H7 (cell line): ENCODE measurements around the gene ZBTB7B. TPM values are rescaled to one million over a fixed set of nuclear protein-coding genes. Genes with fewer than 3 reads are reported as not detected.
"Not testable (repeated sequence)": the region's sequence is repeated elsewhere in the genome, so short reads cannot be mapped to it uniquely, and the experiment has no call there.

Experiments used
- DNase-seq: peaks from one replicate; pipeline ENCODE4 v3.0.0; 2012
- H3K27me3 ChIP-seq: 2 replicates; pipeline ENCODE4 v1.6.0; 2011; ENCODE audit warnings: mild to moderate bottlenecking, low read length; ENCODE audit not compliant: control insufficient read depth, insufficient read depth
- H3K36me3 ChIP-seq: replicated peaks from 2 replicates; pipeline ENCODE4 v1.5.1; 2011; ENCODE audit warnings: low read length; ENCODE audit not compliant: control insufficient read depth, insufficient read depth
- H3K4me3 ChIP-seq: 2 replicates; pipeline ENCODE4 v1.5.1; 2011; ENCODE audit warnings: low read depth, mild to moderate bottlenecking, control low read depth, low read length, moderate library complexity; ENCODE audit not compliant: insufficient read depth
- total RNA-seq: library from RNA; depleted of rRNA; stranded (reverse); fragments of >200 nt; shearing (Covaris generic); gene quantifications from 2 replicates; pipeline ENCODE4 v1.2.3, GENCODE V29; 2014

ZBTB7B gene
- total RNA-seq, 1 experiment from 2014 or later = 40.6 TPM

DNA sequence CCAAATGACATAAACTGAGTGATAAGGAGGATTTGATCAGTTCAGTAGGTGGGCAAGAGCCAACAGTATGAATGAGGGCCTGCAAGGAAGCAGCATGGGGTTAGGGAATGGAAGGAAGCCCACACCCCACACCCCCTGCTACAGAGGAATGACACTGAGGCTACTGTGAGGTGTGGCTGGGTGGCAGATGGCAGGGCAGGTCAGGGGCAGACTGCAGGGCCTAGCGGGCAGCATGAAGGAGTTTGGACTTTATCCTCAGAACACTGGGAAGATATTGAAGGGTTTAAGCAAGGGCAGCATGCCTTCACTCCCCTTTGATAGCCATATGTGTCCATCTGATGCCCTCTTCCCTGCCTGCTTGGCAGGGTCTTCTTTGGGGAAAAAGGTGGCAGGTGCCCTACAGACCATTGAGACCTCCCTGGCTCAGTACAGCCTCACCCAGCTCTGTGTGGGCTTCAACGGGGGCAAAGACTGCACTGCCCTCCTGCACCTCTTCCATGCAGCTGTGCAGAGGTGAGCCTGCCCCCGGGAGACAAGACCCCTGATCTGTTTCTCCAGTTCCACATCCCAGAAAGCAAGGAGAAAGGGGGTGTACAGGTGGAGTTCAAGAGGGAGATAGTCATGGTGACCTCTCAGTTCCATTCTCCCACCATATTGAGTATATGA is 13.3 kb upstream of the ZBTB7B start:
- Histone ChIP-seq H3K36me3 (peaks cover 33% of the 10 kb centered on the region), H3K4me3 (no peak overlapping the region), H3K27me3 (no peaks in the 10 kb centered on the region)
- DNase-seq = no peak

DNA sequence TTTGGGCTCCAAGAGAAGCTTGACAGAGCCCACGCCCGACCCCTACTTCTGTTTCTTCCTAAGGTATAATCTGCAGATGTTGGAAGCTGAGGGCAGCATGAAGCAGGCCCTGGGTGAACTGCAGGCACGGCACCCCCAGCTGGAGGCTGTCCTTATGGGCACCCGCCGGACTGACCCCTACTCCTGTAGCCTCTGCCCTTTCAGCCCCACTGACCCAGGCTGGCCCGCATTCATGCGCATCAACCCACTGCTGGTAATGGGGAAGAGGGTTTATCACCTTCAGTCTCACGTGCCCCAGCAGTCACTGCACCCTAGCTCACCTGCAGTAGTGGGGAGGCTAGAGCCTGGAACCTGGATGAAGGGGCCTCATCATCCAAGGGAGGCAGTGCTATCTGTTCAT is 12.3 kb upstream of the ZBTB7B start:
- H3K27me3 ChIP-seq = no peaks in the 10 kb centered on the region
- no peak for DNase-seq
- peaks cover 32% of the 10 kb centered on the region for H3K36me3 ChIP-seq
- no peak overlapping the region for H3K4me3 ChIP-seq

DNA sequence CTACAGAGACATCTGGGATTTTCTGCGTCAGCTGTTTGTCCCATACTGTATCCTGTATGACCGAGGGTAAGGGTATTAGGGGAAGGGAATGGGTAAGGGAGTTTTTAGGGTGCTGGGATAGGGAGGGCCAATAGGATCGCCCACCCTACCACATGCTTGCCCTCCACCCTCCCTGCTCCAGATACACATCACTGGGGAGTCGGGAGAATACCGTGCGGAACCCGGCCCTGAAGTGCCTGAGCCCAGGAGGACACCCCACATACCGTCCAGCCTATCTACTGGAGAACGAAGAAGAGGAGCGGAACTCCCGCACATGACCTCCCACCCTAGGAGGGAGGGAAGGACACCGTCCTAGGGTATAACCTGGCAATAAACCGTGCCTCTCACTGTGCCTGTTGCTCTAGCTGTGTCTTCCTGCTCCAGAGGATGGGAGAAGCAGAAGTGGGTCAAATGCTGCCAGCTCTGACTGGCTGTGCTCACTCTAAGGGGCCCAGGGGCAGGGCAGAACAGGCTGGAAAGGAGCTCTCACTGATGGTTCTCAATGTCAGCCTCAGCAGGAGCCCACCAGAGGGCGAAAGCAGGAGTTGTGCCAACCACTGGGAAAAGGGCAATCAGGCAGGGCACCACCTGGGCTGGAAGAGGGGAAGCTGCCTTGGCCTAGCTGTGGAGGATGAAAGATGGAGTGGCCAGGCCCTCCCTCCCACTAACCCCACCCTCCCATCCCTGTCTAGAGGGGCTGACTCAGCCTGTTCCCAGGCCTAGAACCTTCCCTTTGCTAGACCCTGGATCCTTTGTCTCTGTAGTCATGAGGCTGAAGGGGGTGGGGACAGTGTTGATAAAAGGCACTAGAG is 9.7 kb upstream of the ZBTB7B start:
- no peak overlapping the region for H3K4me3 ChIP-seq
- peak; percentile 59 for DNase-seq
- no peaks in the 10 kb centered on the region; the same call in 1 of the 2 replicates for H3K27me3 ChIP-seq
- H3K36me3 ChIP-seq = peaks cover 21% of the 10 kb centered on the region

DNA sequence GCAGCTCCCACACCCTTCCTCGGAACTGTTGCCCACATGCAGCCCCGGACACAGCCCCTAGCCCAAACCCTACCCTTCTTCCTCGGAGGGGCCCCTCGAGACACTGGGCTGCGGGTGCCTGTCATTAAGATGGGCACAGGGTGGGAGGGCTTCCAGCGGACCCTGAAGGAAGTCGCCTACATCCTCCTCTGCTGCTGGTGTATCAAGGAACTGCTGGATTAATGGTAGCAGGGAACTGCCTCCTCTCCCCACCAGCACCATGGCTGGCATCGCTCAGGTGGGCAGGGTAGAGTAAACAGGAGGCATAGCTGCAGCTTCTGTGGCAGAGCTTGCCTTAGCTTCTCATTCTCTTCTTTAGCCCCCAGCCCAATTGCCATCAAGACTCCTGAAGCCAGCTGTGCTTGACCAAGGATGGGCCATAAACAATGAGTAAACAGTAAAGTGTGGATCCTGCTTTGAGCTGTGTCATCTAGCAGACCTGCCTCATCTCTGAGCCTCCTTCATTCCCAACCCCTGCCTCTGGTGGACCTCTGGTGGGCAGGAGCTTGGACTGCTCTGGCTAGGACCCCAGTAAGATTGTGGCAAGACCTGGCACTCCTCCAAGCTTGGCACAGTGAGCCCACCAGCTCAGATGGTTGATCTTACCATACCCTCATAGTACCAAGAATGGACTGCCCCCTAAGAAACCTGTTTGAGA is 8.9 kb upstream of the ZBTB7B start, which contains the start of gene LENEP:
Gene LENEP (plus strand): TSS at position 15 of the 697 bp plus-strand sequence. CDS start 22 bp downstream, at position 37.
- H3K4me3 ChIP-seq = no peak within 1 kb of the TSS
- H3K27me3 ChIP-seq = no peaks in the 10 kb centered on the region; the same call in 1 of the 2 replicates
- no peak for DNase-seq
- H3K36me3 ChIP-seq = peaks cover 14% of the 10 kb centered on the region

- Histone ChIP-seq H3K36me3 (peaks cover 9% of the 10 kb centered on the region), H3K27me3 (no peaks in the 10 kb centered on the region; the same call in 1 of the 2 replicates)
- no peak for DNase-seq
Observed at GRCh38 chr1:154994269-154994587, 8.4 kb upstream of the ZBTB7B start.

GRCh38 chr1:154994591-154994990 is 8.0 kb upstream of the ZBTB7B start:
- H3K36me3 ChIP-seq = peaks cover 6% of the 10 kb centered on the region
- no peak for DNase-seq
- no peaks in the 10 kb centered on the region; the same call in 1 of the 2 replicates for H3K27me3 ChIP-seq
- H3K4me3 ChIP-seq = no peak overlapping the region

More at GRCh38 chr1:154994269-154994587, 8.4 kb upstream of the ZBTB7B start:
- H3K4me3 ChIP-seq = no peak overlapping the region

DNA sequence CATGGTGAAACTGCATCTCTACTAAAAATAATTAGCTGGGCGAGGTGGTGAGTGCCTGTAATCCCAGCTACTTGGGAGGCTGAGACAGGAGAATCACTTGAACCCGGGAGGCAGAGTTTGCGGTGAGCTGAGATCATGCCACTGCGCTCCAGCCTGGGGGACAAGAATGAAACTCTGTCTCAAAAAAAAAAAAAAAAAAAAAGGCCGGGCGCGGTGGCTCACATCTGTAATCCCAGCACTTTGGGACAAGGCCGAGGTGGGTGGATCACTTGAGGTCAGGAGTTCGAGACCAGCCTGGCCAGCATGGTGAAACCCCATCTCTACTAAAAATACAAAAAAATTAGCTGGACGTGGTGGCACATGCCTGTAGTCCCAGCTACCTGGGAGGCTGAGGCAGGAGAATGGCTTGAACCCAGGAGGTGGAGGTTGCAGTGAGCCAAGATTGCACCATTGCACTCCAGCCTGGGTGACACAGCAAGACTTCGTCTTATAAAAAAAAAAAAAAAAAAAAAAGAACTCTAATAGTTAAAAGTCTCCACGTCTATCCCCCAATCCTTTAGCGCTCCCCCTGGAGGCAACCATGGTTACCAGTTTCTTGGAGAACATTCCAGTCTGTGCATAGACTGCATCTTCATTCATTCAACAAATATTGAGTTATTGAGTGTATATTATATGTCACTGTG is 7.2 kb upstream of the ZBTB7B start:
- not testable (repeated sequence) for H3K27me3 ChIP-seq, H3K36me3 ChIP-seq, H3K4me3 ChIP-seq
- peak; percentile 75 for DNase-seq

GRCh38 chr1:154996966-154997701 is 5.5 kb upstream of the ZBTB7B start:
- Histone ChIP-seq H3K36me3 (no peaks in the 10 kb centered on the region; the same call in 1 of the 2 replicates), H3K4me3 (no peak overlapping the region), H3K27me3 (no peaks in the 10 kb centered on the region; the same call in 1 of the 2 replicates)
- DNase-seq = no peak

DNA sequence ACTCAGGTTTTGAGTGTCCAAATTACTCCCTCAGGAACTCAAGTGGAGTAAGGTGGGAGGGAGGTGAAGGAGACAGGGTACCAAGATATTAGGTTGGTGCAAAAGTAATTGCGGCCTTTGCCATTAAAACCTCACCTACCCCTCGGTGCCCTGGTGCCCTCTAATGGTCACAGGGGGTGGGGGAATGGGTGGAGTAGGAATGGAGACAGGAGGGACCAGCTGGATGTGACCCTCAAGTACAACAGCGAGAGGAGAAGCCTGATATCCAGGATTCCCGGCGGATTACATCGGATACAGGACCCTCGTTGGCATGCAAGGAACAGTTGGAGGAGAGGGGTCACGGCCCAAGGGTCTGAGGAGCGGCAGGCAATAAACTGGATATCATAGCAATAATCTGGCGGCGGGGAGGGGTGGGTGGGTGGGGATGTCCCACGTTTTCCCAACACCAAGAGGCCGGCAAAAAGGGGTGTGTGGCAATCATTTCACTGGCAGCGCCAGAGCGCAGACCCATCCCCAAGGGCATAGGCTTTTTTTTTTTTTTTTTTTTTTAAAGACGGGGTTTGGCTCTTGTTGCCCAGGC is 4.3 kb upstream of the ZBTB7B start:
- peak; percentile 47 for DNase-seq
- Histone ChIP-seq H3K27me3 (peaks cover 2% of the 10 kb centered on the region; the same call in 1 of the 2 replicates), H3K36me3 (no peaks in the 10 kb centered on the region), H3K4me3 (no peak overlapping the region)

GRCh38 chr1:154998818-154999570 is 3.6 kb upstream of the ZBTB7B start:
- peaks cover 2% of the 10 kb centered on the region; the same call in 1 of the 2 replicates for H3K27me3 ChIP-seq
- DNase-seq = peak; percentile 89
- peak overlapping the region; percentile 75 for H3K4me3 ChIP-seq
- no peaks in the 10 kb centered on the region for H3K36me3 ChIP-seq

- DNase-seq = peak; percentile 92
- no peaks in the 10 kb centered on the region for H3K36me3 ChIP-seq
- peaks cover 2% of the 10 kb centered on the region; the same call in 1 of the 2 replicates for H3K27me3 ChIP-seq
- H3K4me3 ChIP-seq = peak overlapping the region; percentile 75
Observed at GRCh38 chr1:154999571-155000410, 2.8 kb upstream of the ZBTB7B start.

- peaks cover 2% of the 10 kb centered on the region; the same call in 1 of the 2 replicates for H3K27me3 ChIP-seq
- peak overlapping the region; percentile 75 for H3K4me3 ChIP-seq
- no peaks in the 10 kb centered on the region for H3K36me3 ChIP-seq
- no peak for DNase-seq
Observed at GRCh38 chr1:155000411-155000725, 2.2 kb upstream of the ZBTB7B start.
